GM19238 (cell line): ENCODE measurements around the gene LRRFIP1.

Source experiments
- DNase-seq: peaks from one replicate; pipeline ENCODE4 v3.0.0; 2011; ENCODE audit warnings: low spot score; ENCODE audit not compliant: insufficient read length

The LRRFIP1 gene

GRCh38 chr2:237722616-237723015 is 95.2 kb downstream of the LRRFIP1 start:
- no peak for DNase-seq

GRCh38 chr2:237723023-237723422 is 95.6 kb downstream of the LRRFIP1 start:
- DNase-seq = no peak

GRCh38 chr2:237723602-237724001 is 96.2 kb downstream of the LRRFIP1 start:
- DNase-seq = peak; percentile 46

GRCh38 chr2:237724811-237725478 is 97.6 kb downstream of the LRRFIP1 start:
- DNase-seq = no peak

GRCh38 chr2:237725661-237726060 is 98.3 kb downstream of the LRRFIP1 start:
- DNase-seq = no peak

- no peak for DNase-seq
Measured at GRCh38 chr2:237726401-237726830, 99.0 kb downstream of the LRRFIP1 start.

GRCh38 chr2:237727363-237727762 is 100.0 kb downstream of the LRRFIP1 start:
- no peak for DNase-seq

GRCh38 chr2:237729681-237730475 is 102.5 kb downstream of the LRRFIP1 start:
- no peak for DNase-seq

GRCh38 chr2:237731663-237732062 is 104.3 kb downstream of the LRRFIP1 start:
- no peak for DNase-seq

- no peak for DNase-seq
Measured at GRCh38 chr2:237732070-237732469, 104.7 kb downstream of the LRRFIP1 start.

GRCh38 chr2:237732790-237733381 is 105.5 kb downstream of the LRRFIP1 start:
- no peak for DNase-seq

- no peak for DNase-seq
Measured at GRCh38 chr2:237733677-237734300, 106.4 kb downstream of the LRRFIP1 start.

GRCh38 chr2:237734905-237735623 is 107.7 kb downstream of the LRRFIP1 start:
- no peak for DNase-seq

GRCh38 chr2:237735798-237736197 is 108.4 kb downstream of the LRRFIP1 start:
- DNase-seq = no peak

- DNase-seq = no peak
Measured at GRCh38 chr2:237736783-237737182, 109.4 kb downstream of the LRRFIP1 start.

GRCh38 chr2:237737196-237737865 is 109.9 kb downstream of the LRRFIP1 start:
- DNase-seq = no peak

GRCh38 chr2:237738255-237738654 is 110.9 kb downstream of the LRRFIP1 start:
- no peak for DNase-seq

- DNase-seq = no peak
Measured at GRCh38 chr2:237739101-237739500, 111.7 kb downstream of the LRRFIP1 start.

GRCh38 chr2:237742191-237742590 is 114.8 kb downstream of the LRRFIP1 start:
- DNase-seq = no peak

- DNase-seq = no peak
Measured at GRCh38 chr2:237742614-237743013, 115.2 kb downstream of the LRRFIP1 start.

GRCh38 chr2:237743024-237743423 is 115.6 kb downstream of the LRRFIP1 start:
- no peak for DNase-seq
